Fibroblast of villous mesenchyme (primary cell): ENCODE results near the gene FILIP1. TPM values are rescaled to one million over a fixed set of nuclear protein-coding genes. Genes with fewer than 3 reads are reported as not detected.

Experiments
- DNase-seq: peaks from one replicate; pipeline ENCODE4 v3.0.0-alpha.2; 2010; ENCODE audit warnings: low read depth
- H3K4me3 ChIP-seq: 2 replicates; pipeline ENCODE4 v1.5.1; 2011; ENCODE audit warnings: low read depth, mild to moderate bottlenecking, low read length
- CTCF ChIP-seq: IDR thresholded peaks from 2 replicates; pipeline ENCODE4 v1.5.1; 2012; ENCODE audit warnings: low read depth, mild to moderate bottlenecking, low read length; ENCODE audit not compliant: insufficient read depth
- total RNA-seq: library from RNA; depleted of rRNA; stranded (reverse); fragments of >200 nt; gene quantifications from 2 replicates; pipeline ENCODE4 v1.2.3, GENCODE V29; 2012

Gene FILIP1
- total RNA-seq, 1 donor: 0.43 TPM

GRCh38 chr6:75288023-75288422, 205.6 kb downstream of the FILIP1 start:
- H3K4me3 ChIP-seq: no peak overlapping the region
- TF ChIP-seq CTCF: no peak
- no peak for DNase-seq

GRCh38 chr6:75287424-75287823, 206.2 kb downstream of the FILIP1 start:
- DNase-seq: no peak
- TF ChIP-seq CTCF: no peak
- H3K4me3 ChIP-seq: no peak overlapping the region

GRCh38 chr6:75286955-75287354, 206.6 kb downstream of the FILIP1 start:
- H3K4me3 ChIP-seq: no peak overlapping the region
- no peak for DNase-seq
- no peak for TF ChIP-seq CTCF

GRCh38 chr6:75285283-75285639, 208.3 kb downstream of the FILIP1 start:
- peak overlapping the region; percentile 91 for H3K4me3 ChIP-seq
- DNase-seq: no peak
- TF ChIP-seq CTCF: no peak

GRCh38 chr6:75284632-75285282, 208.8 kb downstream of the FILIP1 start, which contains the start of gene TMEM30A:
TSS of gene TMEM30A (minus strand) at chr6:75284792. CDS start at chr6:75284638, 154 bp downstream.
- no peak for TF ChIP-seq CTCF
- H3K4me3 ChIP-seq: peak within 1 kb of the TSS; percentile 91
- peak; percentile 99 for DNase-seq

- no peak for TF ChIP-seq CTCF
- DNase-seq: no peak
- peak overlapping the region; percentile 91 for H3K4me3 ChIP-seq
Observed at GRCh38 chr6:75283907-75284631, 209.5 kb downstream of the FILIP1 start.
